HG02610 (cell line): ENCODE data around the gene LEF1.
A peak's percentile ranks its signal among the peaks of the same experiment; 100 is the strongest.
"Not testable (repeated sequence)": the region's sequence is repeated elsewhere in the genome, so short reads cannot be mapped to it uniquely, and the experiment has no call there.

Experiments used
- ATAC-seq: cut with Tn5 transposase; IDR thresholded peaks from one replicate; pipeline ENCODE4 v1.9.1; 2021; ENCODE audit warnings: mild to moderate bottlenecking, moderate library complexity; ENCODE audit not compliant: unreplicated experiment

The LEF1 gene

DNA sequence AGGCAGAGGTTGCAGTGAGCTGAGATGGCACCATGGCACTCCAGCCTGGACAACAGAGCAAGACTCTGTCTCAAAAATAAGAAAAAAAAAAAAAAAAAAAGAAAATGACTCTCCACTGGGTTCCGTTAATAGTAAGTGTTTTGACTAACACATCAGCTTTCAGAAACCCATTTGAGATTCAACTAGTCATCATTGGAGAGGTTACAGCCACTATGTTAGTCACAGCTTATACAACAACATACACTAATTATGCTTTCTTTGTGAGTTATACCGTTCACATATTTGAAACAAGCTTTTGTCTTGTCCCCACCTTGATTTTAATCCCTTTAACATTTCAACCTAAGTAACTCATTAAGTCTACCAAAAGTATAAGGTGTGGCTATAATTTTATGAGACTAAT, 130.8 kb downstream of the LEF1 start:
- ATAC-seq, result no peak

DNA sequence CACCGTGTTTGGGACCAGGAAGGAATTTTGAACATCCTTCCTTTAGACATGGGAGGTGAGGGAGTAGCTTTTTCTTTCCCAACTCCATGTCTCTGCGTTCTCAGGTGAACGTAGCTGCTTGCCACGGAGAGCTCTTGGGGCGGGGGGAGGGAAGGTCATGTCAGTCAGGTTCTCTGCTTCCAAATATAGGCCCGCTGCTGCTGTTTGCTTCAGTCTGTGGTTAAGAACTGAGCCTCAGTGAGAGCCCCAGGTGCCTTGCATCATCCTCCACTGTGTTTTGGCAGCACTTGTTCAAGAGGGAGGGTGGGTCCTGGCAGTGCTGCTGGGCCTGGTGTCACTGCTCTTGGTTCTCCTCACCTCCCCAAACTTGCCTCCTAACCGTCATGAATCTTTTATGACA, 132.5 kb downstream of the LEF1 start:
- ATAC-seq, result peak; percentile 91

DNA sequence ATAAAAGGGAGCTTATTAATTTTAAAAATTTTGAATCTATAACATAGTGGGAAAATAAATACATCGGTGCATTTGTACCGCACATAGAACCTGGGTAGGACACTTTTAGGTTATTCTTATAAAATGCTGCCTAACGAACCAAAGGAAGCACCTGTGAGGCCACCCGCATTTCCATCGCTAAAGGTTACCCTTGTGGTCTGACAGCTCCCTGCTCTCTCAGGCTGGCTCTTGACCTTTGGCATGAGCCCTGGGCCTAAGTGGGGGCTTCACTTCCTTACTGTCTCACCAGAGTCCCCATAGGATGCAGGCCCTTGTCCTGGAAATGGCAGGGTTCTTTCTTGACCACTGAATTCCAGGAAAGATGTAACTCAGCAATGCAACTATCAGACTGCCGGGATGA, 133.0 kb downstream of the LEF1 start:
- ATAC-seq, result no peak

DNA sequence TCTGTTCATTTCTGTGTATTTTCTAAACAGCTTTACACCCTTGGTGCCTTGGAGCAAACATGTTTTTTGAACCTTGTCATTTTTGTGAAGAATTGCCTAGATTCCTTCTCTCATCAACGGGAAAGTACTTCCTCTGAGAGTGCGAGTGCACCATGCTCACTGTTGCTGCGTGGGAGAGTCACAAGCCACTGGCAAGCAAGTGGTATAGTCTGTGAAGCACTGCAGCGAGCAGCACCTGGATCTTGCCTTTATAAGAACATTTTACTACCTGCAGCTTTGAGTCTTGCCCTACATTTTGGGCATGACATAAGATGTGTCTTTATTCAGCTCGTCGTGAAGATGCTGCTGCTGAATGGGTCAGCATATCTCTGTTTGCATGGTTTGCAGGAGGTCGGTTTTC, 134.2 kb downstream of the LEF1 start:
- ATAC-seq, result no peak

DNA sequence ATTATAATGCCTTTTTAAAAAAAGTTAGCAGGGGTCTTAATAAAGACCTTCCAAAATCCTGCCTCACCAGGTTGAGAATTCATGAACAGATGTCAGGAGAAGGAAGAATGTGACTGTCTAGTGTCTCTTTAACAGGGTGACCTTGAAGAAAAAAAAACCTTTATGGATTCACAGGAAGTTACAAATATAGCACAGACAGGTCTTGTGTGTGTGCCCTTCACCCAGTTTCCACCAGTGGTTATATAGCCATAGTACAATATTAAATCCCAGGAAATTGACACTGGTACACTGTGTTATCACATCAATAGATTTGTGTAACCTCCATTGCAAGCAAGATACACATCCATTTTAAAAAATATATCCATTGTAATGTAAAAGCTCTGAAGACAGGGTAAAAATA, 135.4 kb downstream of the LEF1 start:
- no peak for ATAC-seq

DNA sequence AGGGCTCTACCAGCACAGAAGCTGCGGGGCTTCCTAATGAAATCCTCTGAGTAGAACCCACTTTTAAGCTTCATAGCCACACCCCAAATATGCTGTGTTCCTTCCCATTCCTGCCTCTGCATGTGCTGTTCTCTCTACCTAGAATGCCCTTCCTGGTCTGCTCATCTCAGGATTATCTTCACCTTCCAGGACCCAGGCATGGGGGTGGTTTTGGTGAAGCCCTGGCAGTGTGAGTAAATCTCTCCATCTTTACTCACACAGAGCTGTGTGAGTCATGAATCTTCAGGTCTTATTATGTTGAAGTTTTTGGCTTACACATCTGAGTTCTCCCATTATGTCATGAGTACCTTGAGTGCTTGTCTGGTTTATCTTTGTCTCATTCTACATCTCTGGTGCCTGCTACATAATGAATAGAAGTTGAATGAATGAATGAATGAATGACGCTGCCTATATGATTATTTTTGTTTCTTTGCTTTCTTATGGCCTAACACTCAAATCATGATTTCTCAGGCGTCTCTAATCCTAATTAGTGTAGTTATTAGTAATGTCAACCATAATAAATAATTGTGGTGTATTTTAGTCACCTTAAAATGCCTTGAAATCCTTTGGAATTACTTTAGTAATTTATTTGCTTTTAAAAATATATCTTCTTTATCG, 137.2 kb downstream of the LEF1 start:
- ATAC-seq, result no peak

DNA sequence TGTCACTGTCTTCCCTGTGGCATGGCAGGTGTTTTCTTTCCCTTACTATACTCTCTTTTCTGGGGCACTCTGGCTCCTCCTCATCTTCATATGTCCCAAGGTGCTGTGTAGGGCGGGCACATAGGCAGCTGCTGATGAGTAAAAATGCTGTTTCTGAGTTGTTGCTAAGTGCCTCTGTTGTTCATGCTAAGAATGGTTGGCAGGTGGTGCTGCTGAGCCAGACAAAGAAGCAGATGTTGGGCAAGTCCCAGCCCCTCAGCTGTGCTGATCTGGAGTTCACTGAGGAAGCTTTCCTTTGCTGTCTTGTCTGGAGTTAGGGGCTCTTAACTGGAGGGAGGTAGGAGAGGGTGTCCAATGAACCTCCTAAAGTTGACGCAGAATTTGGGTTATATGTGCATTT, 138.4 kb downstream of the LEF1 start:
- peak; percentile 98 for ATAC-seq

DNA sequence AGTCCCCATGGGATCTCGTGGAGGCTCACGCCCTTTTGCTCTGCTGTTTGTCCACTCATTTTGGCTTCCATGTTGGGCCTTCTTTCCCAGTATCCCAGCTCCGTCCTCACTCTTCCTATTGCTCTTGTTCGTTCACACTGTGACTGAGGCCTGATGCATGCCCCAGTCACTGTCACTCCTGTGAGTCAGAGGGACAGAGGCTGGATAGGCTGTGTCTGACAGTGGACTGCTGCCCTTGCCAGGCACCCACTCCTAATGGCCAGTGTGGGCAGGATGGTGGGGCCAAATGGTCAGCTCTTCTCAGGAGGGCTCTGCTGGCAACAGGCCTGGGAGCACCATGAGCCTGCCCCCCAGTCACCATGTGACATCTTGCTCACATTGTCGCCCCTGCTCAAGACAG, 139.0 kb downstream of the LEF1 start:
- no peak for ATAC-seq

DNA sequence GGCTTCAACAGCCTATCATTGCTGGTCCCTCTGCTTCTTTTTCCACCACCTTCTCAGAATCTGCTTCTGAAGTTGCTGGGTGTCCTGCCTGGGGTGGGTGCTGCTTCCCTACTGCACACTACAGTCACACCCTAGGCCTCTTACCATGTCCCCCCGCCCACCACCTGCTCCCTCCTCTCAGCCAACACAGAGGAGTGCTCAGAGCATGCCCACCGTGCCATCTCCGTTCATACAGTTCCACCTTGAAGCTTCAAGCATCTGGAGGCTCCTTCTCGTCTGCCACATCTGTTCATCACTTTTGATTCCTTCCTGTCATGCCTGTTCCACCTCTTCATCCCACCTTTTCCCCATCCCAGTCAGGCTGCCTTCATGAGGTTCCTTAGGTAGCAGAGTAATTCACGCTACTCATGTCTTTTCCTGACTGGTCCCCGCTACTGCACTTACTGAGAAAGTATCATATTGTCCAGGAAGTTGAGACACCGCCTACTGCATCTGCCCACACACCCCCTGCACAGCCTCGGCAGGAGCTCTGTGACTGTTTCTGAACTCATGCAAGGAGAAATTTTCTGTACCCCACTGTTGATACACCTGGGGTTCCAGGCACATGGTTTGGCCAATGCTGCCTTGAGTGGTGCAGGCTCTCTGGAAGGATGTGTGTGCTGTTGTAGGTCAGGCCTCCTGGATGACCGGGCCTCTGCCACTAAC, 139.6 kb downstream of the LEF1 start:
- ATAC-seq, result no peak

DNA sequence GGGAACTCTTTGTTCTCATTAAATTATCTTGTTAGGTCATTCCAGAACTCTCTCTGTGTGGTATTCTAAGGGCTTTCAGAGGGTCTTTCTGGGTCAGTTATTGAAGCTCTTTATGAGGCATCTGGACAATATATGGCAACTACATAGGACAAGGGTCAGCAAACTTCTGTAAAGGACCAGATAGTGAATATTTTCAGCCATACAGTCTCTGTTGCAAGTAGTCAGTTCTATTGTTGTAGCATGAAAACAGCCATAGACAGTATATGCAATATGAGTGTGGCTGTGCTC, 143.9 kb downstream of the LEF1 start:
- ATAC-seq, result no peak

DNA sequence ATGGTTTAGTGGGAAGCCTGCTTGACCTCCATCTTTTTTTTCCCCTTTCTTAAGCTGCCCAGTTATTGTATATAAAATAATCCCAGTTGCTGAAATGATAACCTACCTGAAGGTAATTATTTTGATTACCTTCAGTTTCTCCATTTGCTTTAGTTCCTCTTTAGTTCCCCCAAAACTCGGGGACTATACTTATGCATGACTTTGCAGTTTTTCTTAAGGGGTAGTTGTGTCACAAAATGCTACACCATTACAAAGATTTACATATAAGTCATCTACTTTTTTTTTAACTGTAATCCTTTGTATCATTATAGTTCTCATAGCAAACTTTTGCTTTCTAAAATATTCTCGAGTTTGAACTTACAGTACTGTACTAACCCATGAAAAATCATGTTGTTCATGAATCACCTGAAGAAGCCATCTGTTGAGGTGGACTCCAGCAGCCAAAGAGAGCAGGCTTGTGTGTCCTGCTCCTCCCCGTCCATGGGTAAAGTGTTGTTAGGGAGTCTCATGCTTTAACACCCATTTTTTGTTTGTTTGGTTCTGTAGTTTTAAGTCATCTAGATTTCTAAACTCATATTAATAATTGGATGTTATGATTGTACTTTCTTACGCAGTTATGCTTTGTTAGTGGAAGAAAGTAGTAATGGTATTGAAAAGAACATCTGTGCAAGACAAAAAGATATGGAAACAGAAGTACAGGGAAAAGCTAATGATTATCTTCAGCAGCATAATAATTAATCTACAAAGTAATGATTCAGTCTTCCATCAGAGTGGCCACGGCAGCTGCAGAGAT, 144.5 kb downstream of the LEF1 start:
- no peak for ATAC-seq

DNA sequence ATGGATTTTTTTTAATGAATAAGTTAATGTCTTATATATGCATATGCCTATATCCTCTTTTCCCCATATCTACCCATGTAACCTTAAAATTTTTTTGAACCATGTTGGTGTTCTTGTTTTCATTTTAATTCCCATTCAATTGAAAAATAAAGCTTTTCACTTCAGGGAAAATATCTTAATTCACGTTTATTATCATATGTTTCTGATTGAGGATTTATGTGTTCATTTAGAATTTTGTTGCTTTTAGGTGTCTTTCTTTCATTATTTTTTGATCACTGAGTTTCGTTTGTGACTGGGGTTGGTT, 149.9 kb downstream of the LEF1 start:
- no peak for ATAC-seq

DNA sequence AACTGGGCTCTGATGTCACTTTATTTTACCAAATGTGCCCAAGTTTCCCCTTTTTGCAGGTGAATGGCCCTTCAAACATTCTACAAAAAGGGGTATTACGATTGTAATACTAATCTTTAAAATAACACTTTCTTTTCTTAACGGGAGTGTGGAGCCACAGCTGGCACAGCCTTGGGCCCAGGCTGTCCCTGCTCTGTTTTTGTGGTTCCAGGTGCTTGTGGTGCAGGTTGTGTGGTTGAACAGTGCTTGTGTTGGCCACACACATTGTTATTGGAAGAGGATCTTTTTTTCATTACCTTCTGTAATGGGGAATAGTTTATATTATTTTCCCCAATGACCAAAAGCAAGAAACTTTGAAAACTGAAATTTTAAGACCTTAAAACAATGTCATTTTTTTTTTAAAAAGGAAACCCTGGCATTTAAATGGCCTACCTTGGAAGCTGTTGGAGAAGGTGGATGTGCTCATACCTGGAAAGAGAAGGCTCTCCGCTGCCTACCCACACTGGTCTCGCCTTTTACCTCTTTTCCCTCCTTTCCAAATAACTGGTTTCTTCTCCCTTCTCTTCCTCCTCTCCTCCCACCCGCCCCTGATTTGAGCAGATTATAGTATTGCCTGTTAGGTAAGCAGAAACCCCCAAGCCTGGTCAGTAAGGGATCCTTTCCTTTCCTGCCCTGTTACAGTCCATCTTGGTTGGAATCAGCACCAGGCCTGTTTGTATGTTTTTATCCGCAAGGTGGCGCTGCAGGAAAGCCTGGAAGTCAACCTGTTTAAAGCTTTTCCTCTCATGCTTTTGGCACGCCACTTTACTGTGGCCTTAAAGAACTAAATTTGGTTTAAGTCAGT, 150.5 kb downstream of the LEF1 start:
- peak; percentile 73 for ATAC-seq

DNA sequence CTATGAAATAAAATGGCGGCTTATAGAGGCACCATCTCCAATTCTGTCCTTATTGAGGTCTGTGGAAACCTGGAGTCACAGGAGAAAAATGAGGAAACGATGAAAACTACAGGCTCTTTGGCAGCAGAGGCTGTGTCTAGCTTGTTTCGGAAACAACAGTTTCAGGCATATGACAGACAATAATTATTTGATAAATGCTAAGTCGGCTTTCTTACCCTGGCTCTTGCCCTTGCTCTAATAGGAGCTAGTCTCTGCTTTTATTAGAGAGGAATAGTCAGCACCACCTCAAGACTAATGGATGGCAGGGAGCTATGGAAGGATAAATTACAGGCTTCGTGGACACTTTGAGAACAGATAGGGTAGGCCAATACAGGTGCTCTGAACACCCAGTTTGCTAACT, 154.8 kb downstream of the LEF1 start:
- no peak for ATAC-seq

DNA sequence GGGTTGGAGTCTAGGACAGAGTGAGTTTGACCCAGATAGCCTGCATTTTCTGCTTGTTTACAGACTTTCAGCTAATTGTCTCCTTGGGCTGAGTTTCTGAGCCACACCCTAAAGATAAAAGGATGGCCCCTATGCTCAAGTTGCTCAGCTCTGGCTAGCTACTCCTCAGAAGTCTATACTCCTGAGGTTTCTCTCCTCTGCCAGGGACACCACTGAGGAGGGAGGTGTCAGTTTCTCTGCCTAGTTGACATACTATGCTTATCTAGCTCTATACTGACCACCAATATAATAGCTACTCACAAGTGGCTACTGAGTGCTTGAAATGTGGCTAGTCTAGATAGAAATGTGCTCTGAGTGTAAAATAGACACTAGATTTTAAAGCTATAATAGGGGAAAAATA, 155.4 kb downstream of the LEF1 start:
- ATAC-seq, result no peak

DNA sequence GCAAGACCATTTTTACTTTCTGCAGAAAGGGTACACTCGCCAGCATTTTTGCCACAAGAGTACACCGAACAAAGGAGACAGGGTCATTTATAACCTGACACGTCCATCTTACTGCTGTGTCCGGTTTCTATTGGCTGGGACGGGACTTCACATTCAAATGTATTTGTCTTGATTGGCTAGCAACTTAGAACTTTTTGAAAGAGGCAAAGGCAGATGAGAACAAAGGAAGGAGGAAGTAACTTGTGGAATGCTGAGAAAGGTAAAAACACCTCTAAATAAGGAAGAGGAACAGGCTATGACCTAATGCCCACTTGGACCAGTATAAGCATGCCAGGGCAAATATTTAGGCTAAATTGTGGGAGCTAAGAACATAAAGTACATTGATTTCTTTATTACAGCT, 156.3 kb downstream of the LEF1 start:
- ATAC-seq, result not testable (repeated sequence)

DNA sequence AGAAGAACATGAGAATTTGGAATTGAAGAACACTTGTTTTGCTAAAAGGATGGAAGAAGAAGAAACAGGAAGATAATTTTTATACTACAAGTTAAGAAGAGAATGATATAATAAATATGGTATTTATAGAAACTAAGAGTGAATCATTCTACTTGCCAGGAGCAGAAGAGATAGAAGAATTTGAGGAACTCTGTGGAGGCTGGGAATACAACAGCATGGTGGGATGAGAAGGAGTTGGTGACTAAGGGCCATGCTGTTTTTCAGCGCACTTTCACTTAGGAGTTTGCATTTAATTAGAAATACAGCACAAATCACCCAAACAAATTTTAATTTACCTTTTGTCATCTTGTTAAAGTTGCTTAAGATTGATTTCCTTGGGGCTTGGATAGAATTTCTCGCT, 158.6 kb downstream of the LEF1 start:
- ATAC-seq, result no peak

DNA sequence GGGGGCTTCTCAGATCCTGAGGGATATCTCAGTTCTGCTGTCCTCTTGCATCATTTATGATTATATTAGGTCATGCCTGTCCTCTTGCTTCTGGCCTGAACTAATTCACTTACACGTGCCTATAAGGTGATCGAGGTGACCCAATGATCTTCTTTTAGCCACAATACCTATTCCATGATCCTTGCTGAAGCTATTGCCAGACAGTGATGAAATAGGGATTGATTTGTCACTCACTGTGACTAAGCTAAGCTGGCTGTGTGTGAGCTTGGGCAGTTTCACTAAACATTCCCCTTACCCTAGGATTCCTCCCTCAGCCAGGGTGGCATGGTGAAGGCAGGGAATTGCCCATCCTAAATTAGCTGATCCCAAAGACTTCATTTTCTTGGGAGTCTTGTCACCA, 160.0 kb downstream of the LEF1 start:
- ATAC-seq, result no peak

DNA sequence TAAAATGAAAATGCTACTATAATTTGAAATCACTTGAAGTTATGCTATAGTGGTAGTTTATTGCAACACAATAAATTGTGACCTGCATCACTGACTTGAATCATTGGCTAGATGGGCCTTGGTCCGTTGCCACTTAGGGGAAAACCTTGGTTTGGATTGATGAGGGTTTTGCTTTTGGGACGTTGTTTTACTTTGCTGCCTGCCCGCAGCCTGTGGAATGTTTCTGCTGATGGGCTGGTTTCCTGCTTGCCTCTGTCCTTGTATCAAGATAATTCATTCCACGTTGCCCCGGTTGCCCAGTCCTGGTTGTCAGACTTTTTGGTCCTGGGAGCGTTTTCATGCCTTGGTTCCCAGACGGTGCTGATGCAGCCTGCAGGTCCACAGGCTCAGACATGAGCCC, 160.7 kb downstream of the LEF1 start:
- no peak for ATAC-seq

DNA sequence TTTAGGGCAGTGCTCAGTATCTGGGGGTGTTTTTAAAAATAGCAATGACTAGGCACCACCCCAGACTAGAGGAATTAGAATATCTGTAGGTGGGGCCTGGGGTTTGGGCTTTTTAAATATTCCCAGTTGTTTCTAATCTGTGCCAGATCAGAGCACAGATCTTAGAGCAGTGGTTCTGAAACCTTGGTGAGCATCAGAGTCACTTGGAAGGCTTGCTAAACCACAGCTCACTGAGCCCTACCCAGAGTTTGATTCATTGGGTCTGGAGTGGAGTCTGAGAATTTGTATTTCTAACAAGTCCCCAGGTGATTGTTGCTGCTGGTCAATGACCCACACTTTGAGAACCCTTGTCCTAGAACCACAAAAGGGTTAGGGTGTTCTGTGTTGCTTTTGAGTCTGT, 162.4 kb downstream of the LEF1 start:
- no peak for ATAC-seq

DNA sequence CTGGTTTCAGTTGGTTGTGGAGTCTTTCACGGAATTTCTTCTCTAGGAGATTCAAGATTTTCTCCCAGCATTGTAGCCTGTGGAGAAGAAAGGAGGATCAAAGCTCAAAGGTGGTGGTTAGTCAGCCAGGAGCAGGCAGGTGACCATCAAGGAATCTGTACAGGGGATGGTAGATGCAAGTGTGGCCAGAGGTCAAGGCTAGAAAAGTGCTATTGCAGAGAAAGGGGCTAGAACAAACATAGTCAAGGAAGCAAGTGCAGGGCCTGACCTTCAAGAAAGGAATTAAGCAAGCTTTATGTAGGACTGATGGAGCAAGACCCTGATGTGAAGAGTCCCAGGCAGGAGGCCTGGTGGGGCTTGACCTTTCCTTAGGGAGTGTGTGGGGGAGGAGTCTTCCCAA, 162.9 kb downstream of the LEF1 start:
- no peak for ATAC-seq

DNA sequence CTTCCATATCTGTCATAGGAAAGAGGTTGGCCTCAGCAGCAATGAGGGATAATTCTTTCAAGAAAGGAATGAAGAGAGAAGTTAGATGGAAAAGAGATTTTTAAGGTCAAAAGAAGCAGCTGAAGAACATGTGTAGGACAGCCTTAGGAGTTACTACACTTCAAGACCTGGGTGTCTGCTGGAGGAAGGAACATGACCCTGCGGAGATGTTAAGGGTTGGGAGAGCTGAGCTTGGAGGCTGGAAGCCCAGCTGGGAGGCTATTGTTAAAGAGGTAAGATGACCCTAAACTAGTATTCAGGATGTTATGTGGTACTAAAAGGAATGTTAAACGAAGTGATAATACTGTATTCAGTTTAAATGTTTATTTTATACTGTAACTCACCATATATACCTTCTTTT, 164.1 kb downstream of the LEF1 start:
- no peak for ATAC-seq
